ENCODE results near the gene PLEKHO1. TPM values are rescaled to one million over a fixed set of nuclear protein-coding genes. Genes with fewer than 3 reads are reported as not detected.

PLEKHO1 gene
- total RNA-seq, 1 donor from 2014 or later, result 68.4 TPM

GRCh38 chr1:150164224-150164623, 14.5 kb downstream of the PLEKHO1 start:
- no peak overlapping the region for H3K4me3 ChIP-seq (ENCODE audit: low read depth, low read length)
- TF ChIP-seq CTCF (conservative IDR thresholded peaks at IDR 0.05; ENCODE audit: low read depth, low read length), result no peak
- no peak for DNase-seq (ENCODE audit: low read depth)

- no peak for DNase-seq (ENCODE audit: low read depth)
- no peak overlapping the region for H3K4me3 ChIP-seq (ENCODE audit: low read depth, low read length)
- TF ChIP-seq CTCF (conservative IDR thresholded peaks at IDR 0.05; ENCODE audit: low read depth, low read length), result no peak
These were observed 15.1 kb downstream of the PLEKHO1 start for GRCh38 chr1:150164779-150165178.

- no peak for DNase-seq (ENCODE audit: low read depth)
- H3K4me3 ChIP-seq (ENCODE audit: low read depth, low read length), result no peak overlapping the region
- peak; percentile 84 for TF ChIP-seq CTCF (conservative IDR thresholded peaks at IDR 0.05; ENCODE audit: low read depth, low read length)
These were observed 16.2 kb downstream of the PLEKHO1 start for GRCh38 chr1:150165622-150166612.

- DNase-seq (ENCODE audit: low read depth), result no peak
- no peak overlapping the region for H3K4me3 ChIP-seq (ENCODE audit: low read depth, low read length)
- TF ChIP-seq CTCF (conservative IDR thresholded peaks at IDR 0.05; ENCODE audit: low read depth, low read length), result peak; percentile 94
These were observed 19.4 kb downstream of the PLEKHO1 start for GRCh38 chr1:150168960-150169601.

GRCh38 chr1:150171801-150172200, 22.1 kb downstream of the PLEKHO1 start:
- H3K4me3 ChIP-seq (ENCODE audit: low read depth, low read length), result no peak overlapping the region
- TF ChIP-seq CTCF (conservative IDR thresholded peaks at IDR 0.05; ENCODE audit: low read depth, low read length), result no peak
- DNase-seq (ENCODE audit: low read depth), result no peak

- DNase-seq (ENCODE audit: low read depth), result no peak
- H3K4me3 ChIP-seq (ENCODE audit: low read depth, low read length), result no peak overlapping the region
- no peak for TF ChIP-seq CTCF (conservative IDR thresholded peaks at IDR 0.05; ENCODE audit: low read depth, low read length)
These were observed 23.4 kb downstream of the PLEKHO1 start for GRCh38 chr1:150173141-150173585.
